Stimulated activated CD4-positive, alpha-beta T cell treated with anti-CD3 and anti-CD28 coated beads, Interleukin-4, amount 100 ng/mL, for 4 hours (primary cell): ENCODE results near the gene NENF.

Experiments used
- DNase-seq, 2 experiments: peaks; one replicate each; pipeline ENCODE4 v3.0.0-alpha.2; 2020

NENF gene

GRCh38 chr1:212432272-212432660 lies 454 bp upstream of the NENF start:
- no peak for DNase-seq

- no peak for DNase-seq
These were observed 1.1 kb downstream of the NENF start for GRCh38 chr1:212433577-212434462.

DNA sequence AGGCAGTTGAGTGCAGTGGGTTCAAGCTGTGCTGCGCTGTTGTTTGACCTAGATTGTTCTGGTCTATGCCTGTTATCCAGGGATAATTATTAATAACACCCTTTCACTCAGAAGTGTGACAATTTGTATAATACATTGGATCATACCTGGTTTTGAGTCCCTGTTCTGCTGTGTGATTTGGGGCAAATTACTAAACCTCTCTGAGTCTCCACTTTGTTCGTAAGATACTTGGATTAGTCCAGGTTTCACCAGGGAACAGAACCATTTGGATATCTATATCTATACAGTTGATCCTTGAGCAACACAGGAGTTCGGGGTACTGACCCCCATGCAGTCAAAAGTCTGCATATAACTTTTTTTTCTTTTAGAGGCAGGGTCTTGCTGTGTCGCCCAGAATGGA lies 2.3 kb downstream of the NENF start:
- no peak for DNase-seq

- DNase-seq, result peak in 1 of 2 experiments; percentile 7
These were observed 4.6 kb downstream of the NENF start for GRCh38 chr1:212437179-212437798.

DNA sequence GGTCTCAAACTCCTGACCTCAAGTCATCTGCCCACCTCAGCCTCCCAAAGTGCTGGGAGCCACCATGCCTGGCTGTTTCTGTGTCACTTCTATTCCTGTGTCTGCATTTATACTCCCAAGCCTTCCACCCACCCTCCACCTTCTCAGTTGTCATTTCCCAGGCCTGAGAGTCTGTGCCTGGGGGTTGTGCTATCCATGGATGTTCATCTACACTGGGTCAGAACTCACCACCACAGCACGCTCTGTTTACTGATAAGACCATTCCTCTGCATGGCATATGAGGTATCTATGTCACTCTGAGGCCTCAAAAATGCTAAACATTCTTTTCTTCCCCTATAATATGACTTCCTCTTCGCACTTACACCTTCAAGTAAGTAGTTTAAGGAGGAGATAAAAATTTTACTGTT lies 6.1 kb downstream of the NENF start:
- no peak for DNase-seq

- DNase-seq, result no peak
These were observed 7.7 kb downstream of the NENF start for GRCh38 chr1:212440419-212440818.

- no peak for DNase-seq
These were observed 9.7 kb downstream of the NENF start for GRCh38 chr1:212442408-212442807.

DNA sequence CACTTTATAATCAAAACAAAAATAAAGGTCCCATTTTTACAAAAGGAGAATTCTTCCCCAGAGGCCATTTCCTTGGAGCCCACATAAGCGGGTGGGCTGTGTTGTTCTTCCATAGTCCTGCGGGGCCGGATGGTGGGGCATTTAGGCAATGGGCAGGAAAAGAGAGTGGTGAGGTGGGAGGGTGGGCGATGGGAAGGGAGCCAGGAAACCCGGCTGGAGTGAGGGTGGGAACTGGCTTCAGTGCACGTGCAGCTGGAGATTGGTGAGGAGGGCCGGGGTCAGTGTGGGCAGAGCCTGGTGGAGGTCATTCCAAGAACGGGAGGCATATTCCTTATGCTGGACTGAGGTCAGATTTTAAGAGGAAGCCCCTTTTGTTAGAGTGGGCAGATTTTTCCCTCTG lies 13.6 kb downstream of the NENF start:
- DNase-seq, result no peak

DNA sequence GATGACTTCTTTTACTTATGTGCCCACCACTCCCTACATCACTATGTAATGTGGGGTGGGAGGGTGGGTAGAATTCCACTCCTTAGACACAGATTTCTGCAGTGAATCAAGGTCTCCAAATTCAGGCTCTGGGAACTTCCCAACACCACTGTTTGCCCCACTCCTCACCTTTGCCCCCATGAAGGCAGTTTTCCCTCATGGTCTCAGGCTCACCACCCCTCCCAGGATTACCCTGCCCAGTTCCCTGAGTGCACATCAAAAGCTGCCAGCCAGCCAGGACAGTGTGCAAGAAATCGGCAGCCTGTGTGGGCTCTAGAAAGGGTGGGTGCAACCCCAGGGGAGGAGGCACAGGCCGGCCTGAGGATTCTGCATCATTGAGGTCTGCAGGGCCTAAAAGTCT lies 14.8 kb downstream of the NENF start:
- DNase-seq, result no peak

GRCh38 chr1:212450331-212450881 lies 17.7 kb downstream of the NENF start:
- DNase-seq, result no peak

- no peak for DNase-seq
These were observed 18.9 kb downstream of the NENF start for GRCh38 chr1:212451416-212452322.

- DNase-seq, result no peak
These were observed 19.8 kb downstream of the NENF start for GRCh38 chr1:212452323-212453155.

DNA sequence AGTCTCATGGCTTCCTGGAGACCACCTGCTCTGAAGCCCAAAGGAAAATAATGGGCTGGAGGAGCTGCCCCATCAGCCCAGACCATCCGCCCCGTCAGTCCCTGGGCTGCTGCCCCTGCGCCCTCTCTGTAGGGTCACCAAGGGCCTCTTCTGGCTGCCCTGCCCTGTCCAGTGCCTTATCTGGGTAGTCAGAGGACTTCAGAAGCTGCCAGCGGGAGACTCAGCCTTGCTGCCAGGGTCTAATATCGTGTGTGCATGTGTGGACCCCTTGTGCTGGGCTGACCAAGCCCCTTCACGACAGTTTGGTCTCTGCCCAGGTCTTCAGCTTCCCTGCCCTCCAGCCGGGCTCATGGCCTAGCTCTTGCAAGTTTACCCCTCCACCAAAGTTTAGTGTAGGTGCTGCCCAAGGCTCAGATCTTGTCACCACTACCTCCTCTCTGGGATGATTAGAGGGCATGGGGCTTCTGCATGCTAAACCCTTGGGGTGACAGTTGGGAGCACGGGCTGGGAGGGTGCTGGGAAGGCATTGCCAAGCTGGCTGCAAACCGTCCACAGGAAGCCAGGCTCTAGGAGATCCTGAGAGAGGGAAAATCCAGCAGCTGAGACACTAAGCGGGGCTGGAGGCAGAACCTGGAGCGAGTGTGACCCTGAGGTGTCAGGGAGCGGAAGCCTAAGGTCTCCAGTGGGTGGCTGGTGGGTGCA lies 20.6 kb downstream of the NENF start:
- no peak for DNase-seq

DNA sequence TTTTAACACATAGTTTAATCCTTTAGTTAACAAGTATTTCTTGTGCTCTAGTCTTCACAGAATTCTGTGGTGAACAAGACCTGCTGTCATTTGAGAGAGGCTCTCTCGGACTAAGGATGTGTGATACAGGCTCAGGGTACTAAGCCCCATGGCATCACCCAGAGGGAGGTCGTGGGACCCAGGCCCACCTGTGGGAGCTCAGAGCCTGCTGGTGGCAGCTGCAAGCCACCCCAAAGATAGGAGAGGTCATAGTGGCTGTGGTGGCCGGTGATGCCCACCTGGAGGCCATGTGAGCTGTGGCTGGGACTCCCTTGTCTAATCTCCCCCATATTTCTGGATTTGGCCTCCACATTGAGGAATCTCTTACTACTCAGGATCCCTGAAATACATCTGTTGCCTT lies 22.0 kb downstream of the NENF start:
- no peak for DNase-seq

GRCh38 chr1:212455401-212455800 lies 22.7 kb downstream of the NENF start:
- DNase-seq, result no peak

- DNase-seq, result peak; percentile 66 to 84
These were observed 23.2 kb downstream of the NENF start for GRCh38 chr1:212455803-212456528.

- peak; percentile 33 to 46 for DNase-seq
These were observed 25.1 kb downstream of the NENF start for GRCh38 chr1:212457740-212458338.

- DNase-seq, result peak in 1 of 2 experiments; percentile 12
These were observed 26.1 kb downstream of the NENF start for GRCh38 chr1:212458817-212459216.

GRCh38 chr1:212459656-212460055 lies 26.9 kb downstream of the NENF start:
- no peak for DNase-seq

DNA sequence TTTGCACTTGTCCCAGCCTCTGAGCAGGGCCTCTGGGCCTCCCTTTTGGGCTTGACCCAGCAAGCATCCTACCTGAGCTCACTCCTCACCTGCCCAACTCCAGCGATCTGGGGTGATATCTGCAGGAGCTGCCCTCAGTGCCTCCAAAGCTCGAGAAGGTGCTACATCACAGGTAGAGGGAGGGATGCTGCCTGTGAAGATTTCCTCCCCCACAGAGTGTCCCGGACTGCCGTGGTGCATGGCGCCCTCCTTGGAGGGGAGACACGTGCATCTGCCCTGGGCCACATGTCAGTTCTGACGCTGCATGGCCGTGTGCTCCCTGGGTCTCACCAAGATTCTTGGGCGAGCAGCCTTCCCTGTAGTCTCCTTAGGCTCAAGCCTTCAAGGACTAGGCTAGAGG lies 27.7 kb downstream of the NENF start:
- DNase-seq, result no peak
